IMR-90 (cell line): ENCODE measurements around the gene ZNF600. TPM values are rescaled to one million over a fixed set of nuclear protein-coding genes. Genes with fewer than 3 reads are reported as not detected.
"Not testable (repeated sequence)": the region's sequence is repeated elsewhere in the genome, so short reads cannot be mapped to it uniquely, and the experiment has no call there.

Source experiments
- ATAC-seq: fragments of 200-7000 bp; cut with Tn5 transposase; 2 replicates; pipeline ENCODE4 v1.9.1; 2020; ENCODE audit warnings: low read depth, mild to moderate bottlenecking, moderate library complexity
- BruUV-seq: library from RNA; stranded (reverse); fragments of 400-500 nt; replicated peaks from 2 replicates; lab custom pipeline; 2021; lab: Mats Ljungman, UMichigan
- CTCF ChIA-PET: fragments of 300-600 bp; formaldehyde crosslinking; extraction: SDS; loops from one replicate; lab custom pipeline; 2021; ENCODE audit warnings: antibody characterized with exemption; lab: Yijun Ruan, JAX
- POLR2A ChIA-PET: fragments of 300-600 bp; sonication (Branson Sonifier 250); formaldehyde crosslinking; loops from one replicate; lab custom pipeline; 2022; ENCODE audit warnings: antibody characterized with exemption; ENCODE audit not compliant: unreplicated experiment; lab: Charles Lee
- DNase-seq: peaks from one replicate; pipeline ENCODE4 v3.0.0; 2013
- H2AFZ ChIP-seq: replicated peaks from 2 replicates; pipeline ENCODE3; 2013; ENCODE audit warnings: low read length, mild to moderate bottlenecking; ENCODE audit not compliant: poor library complexity
- H2AK5ac ChIP-seq: 2 replicates; pipeline ENCODE4 v1.6.1; 2013; ENCODE audit warnings: low read depth, low read length, inconsistent platforms
- H2AK9ac ChIP-seq: replicated peaks from 2 replicates; pipeline ENCODE3; 2013; ENCODE audit warnings: mild to moderate bottlenecking, low read depth, low read length, moderate library complexity; ENCODE audit not compliant: poor library complexity
- H2BK120ac ChIP-seq: 2 replicates; pipeline ENCODE4 v1.6.1; 2013; ENCODE audit warnings: low read depth, low read length, inconsistent platforms
- H2BK15ac ChIP-seq: 3 replicates; pipeline ENCODE4 v1.6.1; 2013; ENCODE audit warnings: low read depth, low read length, inconsistent platforms
- H2BK20ac ChIP-seq: 2 replicates; pipeline ENCODE4 v1.6.1; 2013; ENCODE audit warnings: low read depth, mild to moderate bottlenecking, inconsistent platforms, low read length, moderate library complexity
- H2BK5ac ChIP-seq: 2 replicates; pipeline ENCODE4 v1.6.1; 2013; ENCODE audit warnings: mild to moderate bottlenecking, low read depth, low read length, inconsistent platforms; ENCODE audit not compliant: poor library complexity, severe bottlenecking
- H3K14ac ChIP-seq: replicated peaks from 2 replicates; pipeline ENCODE4 v1.6.1; 2013; ENCODE audit warnings: low read depth, low read length, inconsistent platforms
- H3K18ac ChIP-seq: 2 replicates; pipeline ENCODE4 v1.6.1; 2013; ENCODE audit warnings: low read depth, low read length, control low read depth
- H3K23ac ChIP-seq: 2 replicates; pipeline ENCODE4 v1.6.1; 2013; ENCODE audit warnings: low read depth, low read length, inconsistent platforms
- H3K27ac ChIP-seq: 2 replicates; pipeline ENCODE4 v1.5.1; 2013; ENCODE audit warnings: mild to moderate bottlenecking, control low read depth, low read length; ENCODE audit not compliant: insufficient read depth
- H3K27me3 ChIP-seq: 2 replicates; pipeline ENCODE4 v1.6.1; 2013; ENCODE audit warnings: low read length; ENCODE audit not compliant: control insufficient read depth, insufficient read depth
- H3K36me3 ChIP-seq: 2 replicates; pipeline ENCODE4 v1.6.1; 2013; ENCODE audit warnings: low read length, mixed read lengths; ENCODE audit not compliant: control insufficient read depth, insufficient read depth
- H3K4ac ChIP-seq: 2 replicates; pipeline ENCODE4 v1.6.1; 2013; ENCODE audit warnings: low read depth, low read length, inconsistent platforms
- H3K4me1 ChIP-seq: 2 replicates; pipeline ENCODE4 v1.6.1; 2013; ENCODE audit warnings: low read length, mixed read lengths; ENCODE audit not compliant: control insufficient read depth, insufficient read depth
- H3K4me2 ChIP-seq: 2 replicates; pipeline ENCODE4 v1.6.1; 2013; ENCODE audit warnings: low read depth, mild to moderate bottlenecking, control low read depth, low read length, moderate library complexity
- H3K4me3 ChIP-seq: 2 replicates; pipeline ENCODE4 v1.5.1; 2013; ENCODE audit warnings: low read depth, mild to moderate bottlenecking, control low read depth, low read length, moderate library complexity; ENCODE audit not compliant: insufficient read depth
- H3K56ac ChIP-seq: 2 replicates; pipeline ENCODE4 v1.6.1; 2013; ENCODE audit warnings: low read length, inconsistent platforms; ENCODE audit not compliant: insufficient read depth; ENCODE audit errors: extremely low read depth
- H3K79me1 ChIP-seq, 2 experiments: 2 replicates each; pipeline ENCODE4 v1.6.1; 2013; ENCODE audit warnings: low read length in 2 of 2, inconsistent platforms in 1 of 2, low read depth in 1 of 2
- H3K9ac ChIP-seq: 2 replicates; pipeline ENCODE4 v1.6.1; 2013; ENCODE audit warnings: low read depth, low read length, control low read depth
- H3K9me1 ChIP-seq: 2 replicates; pipeline ENCODE4 v1.6.1; 2013; ENCODE audit warnings: low read length, inconsistent platforms; ENCODE audit not compliant: insufficient read depth
- H3K9me3 ChIP-seq: 2 replicates; pipeline ENCODE4 v1.6.1; 2013; ENCODE audit warnings: low read length; ENCODE audit not compliant: control insufficient read depth, insufficient read depth
- H4K20me1 ChIP-seq: 2 replicates; pipeline ENCODE4 v1.6.1; 2013; ENCODE audit warnings: low read length, inconsistent platforms; ENCODE audit not compliant: insufficient read depth
- H4K5ac ChIP-seq: 2 replicates; pipeline ENCODE4 v1.6.1; 2013; ENCODE audit warnings: mild to moderate bottlenecking, low read depth, low read length, control low read depth
- H4K8ac ChIP-seq, 2 experiments: 2 replicates each; pipeline ENCODE4 v1.6.1; 2013; ENCODE audit warnings: low read depth in 2 of 2, low read length in 2 of 2, control low read depth in 1 of 2, inconsistent platforms in 1 of 2
- H4K91ac ChIP-seq: 2 replicates; pipeline ENCODE4 v1.6.1; 2013; ENCODE audit warnings: low read depth, low read length, inconsistent platforms; ENCODE audit not compliant: insufficient read depth
- BHLHE40 ChIP-seq: fragments of 150-350 bp; IDR thresholded peaks from 2 replicates; pipeline ENCODE4 v1.6.1; 2016; ENCODE audit warnings: mild to moderate bottlenecking, low read depth, low read length
- RCOR1 ChIP-seq: IDR thresholded peaks from 2 replicates; pipeline ENCODE4 v1.6.1; 2012; ENCODE audit warnings: mild to moderate bottlenecking, low read length, improper control_type of control experiment; ENCODE audit not compliant: insufficient replicate concordance
- RFX5 ChIP-seq: IDR thresholded peaks from 2 replicates; pipeline ENCODE4 v1.8.0; 2012; ENCODE audit warnings: low read depth, mild to moderate bottlenecking, low read length, moderate library complexity
- SMC3 ChIP-seq: fragments of 150-350 bp; IDR thresholded peaks from 2 replicates; pipeline ENCODE4 v1.6.1; 2016; ENCODE audit warnings: low read depth, mild to moderate bottlenecking, antibody characterized with exemption, low read length, moderate library complexity
- WGBS, 2 experiments: methylation state at CpG; one replicate each; pipeline versions ENCODE4 v1.1.5 to v1.1.7; 2013; ENCODE audit warnings: missing lambda C conversion rate in 2 of 2; ENCODE audit not compliant: insufficient read length in 1 of 2; ENCODE audit errors: extremely low coverage in 2 of 2; 5-methylcytosine and 5-hydroxymethylcytosine counted together
- dilution Hi-C: fragments of 300-500 bp; cut with HindIII; formaldehyde crosslinking; loops from one replicate; pipeline ENCODE4 v1.14.3; 2018; ENCODE audit warnings: low sequenced_read_pairs; ENCODE audit not compliant: unreplicated experiment
- in situ Hi-C: fragments of 300-500 bp; cut with MboI; formaldehyde crosslinking; loops from 3 replicates; pipeline ENCODE4 v1.14.3; 2019; ENCODE audit warnings: low sequenced_read_pairs, inconsistent platforms, mixed read lengths
- intact Hi-C: fragments of 100-400 bp; cut with micrococcal nuclease; formaldehyde crosslinking; loops from 2 replicates; pipeline ENCODE4 v1.10.0; 2022
- polyA plus RNA-seq, 3 experiments: library from polyadenylated mRNA; depleted of rRNA; stranded (reverse); fragments of >200 nt; gene quantifications; 2 replicates each; pipeline ENCODE4 v1.2.3, GENCODE V29; 2012; ENCODE audit warnings: low replicate concordance in 1 of 3
- total RNA-seq: library from RNA; depleted of rRNA; stranded (reverse); fragments of >200 nt; gene quantifications from 2 replicates; pipeline ENCODE4 v1.2.3, GENCODE V29; 2012

The ZNF600 gene
- total and polyA plus RNA-seq, 2 of the 4 experiments (the other 2 are of a cell fraction), result 4.0 to 4.1 TPM

GRCh38 chr19:52778811-52779210 is 7.8 kb downstream of the ZNF600 start:
- Histone ChIP-seq H3K4me1 (no peaks in the 10 kb centered on the region), H3K18ac (no peak overlapping the region), H3K4me3 (no peak overlapping the region), H3K4ac (no peak overlapping the region), H3K9me3 (no peaks in the 10 kb centered on the region), H2BK120ac (no peak overlapping the region), H3K14ac (no peak overlapping the region), H3K36me3 (peaks cover 10% of the 10 kb centered on the region), H3K56ac (no peak overlapping the region), H3K79me1 (no peaks in the 10 kb centered on the region; a peak in 1 of 4 replicates), H3K27me3 (no peaks in the 10 kb centered on the region), H3K23ac (no peak overlapping the region), H2BK20ac (no peak overlapping the region), H3K27ac (no peak overlapping the region), H2BK5ac (no peak overlapping the region), H2AFZ (no peak overlapping the region), H2AK9ac (no peak overlapping the region), H4K8ac (no peak overlapping the region), H2BK15ac (no peak overlapping the region), H3K9me1 (no peaks in the 10 kb centered on the region), H4K91ac (no peak overlapping the region), H2AK5ac (no peak overlapping the region), H3K4me2 (no peak overlapping the region), H3K9ac (no peak overlapping the region), H4K5ac (no peak overlapping the region), H4K20me1 (no peaks in the 10 kb centered on the region)
- TF ChIP-seq RCOR1 (no peak), BHLHE40 (no peak), RFX5 (no peak), SMC3 (no peak)
- CTCF ChIA-PET, result no interaction called here
- in situ Hi-C loops (no loop called here), intact Hi-C loops (no loop called here), dilution Hi-C loops (no loop called here)
- no peak for ATAC-seq
- no CpG with 5 or more reads among the region's 3 CpGs for WGBS, 2 experiments
- DNase-seq, result peak; percentile 3
- POLR2A ChIA-PET, result no interaction called here
- no TSS peak for BruUV-seq

GRCh38 chr19:52756447-52756846 is 30.1 kb downstream of the ZNF600 start:
- H2BK15ac ChIP-seq, H3K9ac ChIP-seq, POLR2A ChIA-PET, H4K91ac ChIP-seq, H3K4me1 ChIP-seq, H2AK9ac ChIP-seq, intact Hi-C loops, H3K79me1 ChIP-seq, H3K18ac ChIP-seq, DNase-seq, BruUV-seq, H2BK120ac ChIP-seq, H2BK5ac ChIP-seq, H4K8ac ChIP-seq, H2BK20ac ChIP-seq, H4K20me1 ChIP-seq, H3K36me3 ChIP-seq, H2AFZ ChIP-seq, CTCF ChIA-PET, ATAC-seq, H3K4me3 ChIP-seq, H4K5ac ChIP-seq, dilution Hi-C loops, H3K9me1 ChIP-seq, H3K4ac ChIP-seq, H3K9me3 ChIP-seq, H3K27ac ChIP-seq, H2AK5ac ChIP-seq, in situ Hi-C loops, H3K14ac ChIP-seq, H3K27me3 ChIP-seq, H3K56ac ChIP-seq, H3K4me2 ChIP-seq, H3K23ac ChIP-seq: not testable (repeated sequence)
- 20% methylated on average over 1 of the region's 2 CpGs; no CpG with 5 or more reads in 1 of the 2 experiments for WGBS, 2 experiments
